Measurements from ENCODE around the gene NEU2.

GRCh38 chr2:233075966-233076339 lies 43.5 kb downstream of the NEU2 start:
- TF ChIP-seq POLR2AphosphoS2 (conservative IDR thresholded peaks at IDR 0.05; ENCODE audit: low read length), result no peak
- TF ChIP-seq CTCF (IDR thresholded peaks at IDR 0.05), result no peak
- TF ChIP-seq JUNB (IDR thresholded peaks at IDR 0.05), result no peak
- TF ChIP-seq JUN (IDR thresholded peaks at IDR 0.05), result no peak
- no peak for TF ChIP-seq MAZ (IDR thresholded peaks at IDR 0.05; ENCODE audit: borderline replicate concordance, low read depth, low read length)
- no peak for TF ChIP-seq EHMT2 (IDR thresholded peaks at IDR 0.05; ENCODE audit: low read depth)
- TF ChIP-seq FOXS1 (CRISPR knock-in tag; IDR thresholded peaks at IDR 0.05), result no peak
- TF ChIP-seq RAD21 (conservative IDR thresholded peaks at IDR 0.05 in 1 of 2, IDR thresholded peaks at IDR 0.05 in 1 of 2), result no peak
- no peak for TF ChIP-seq USF2 (IDR thresholded peaks at IDR 0.05)
- TF ChIP-seq HDAC2 (IDR thresholded peaks at IDR 0.05), result no peak
- TF ChIP-seq POLR2A (IDR thresholded peaks at IDR 0.05; ENCODE audit: low read length), result no peak
- no peak for TF ChIP-seq MYC (IDR thresholded peaks at IDR 0.05; ENCODE audit: borderline replicate concordance, low read length)
- TF ChIP-seq MAX (IDR thresholded peaks at IDR 0.05), result no peak

Measured in A549 (cell line).